ENCODE results near the gene XKRX. TPM values are rescaled to one million over a fixed set of nuclear protein-coding genes. Genes with fewer than 3 reads are reported as not detected.

Gene XKRX
- total and polyA plus RNA-seq, 2 donors (not counting 1 experiment from before 2014, with no cell fraction given) = 4.6 to 5.4 TPM

DNA sequence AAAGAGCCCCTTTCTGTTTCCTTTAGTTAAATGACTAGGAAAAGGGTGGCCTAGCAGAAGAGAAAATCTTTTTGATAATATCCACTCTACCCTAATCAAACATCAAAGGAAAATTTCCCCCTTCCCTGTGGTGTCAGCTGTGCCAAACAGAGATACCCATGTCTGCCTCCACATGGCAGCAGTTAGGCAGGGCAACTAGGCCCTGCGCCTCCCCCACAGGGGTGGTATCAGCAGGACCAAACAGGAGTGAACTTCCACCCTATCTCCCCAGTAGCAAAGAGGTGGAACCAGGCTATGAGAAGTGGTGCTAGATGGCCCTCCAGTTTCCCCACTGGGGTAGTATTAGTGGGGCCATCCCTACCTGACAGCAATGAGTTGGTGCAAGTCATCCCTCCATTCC is 19.8 kb upstream of the XKRX start:
- no peak overlapping the region for H2AFZ ChIP-seq (ENCODE audit: insufficient read depth, low read depth, low read length, poor library complexity, severe bottlenecking)
- no peak overlapping the region for H3K4me3 Mint-ChIP-seq
- H3K4me1 ChIP-seq (ENCODE audit: control insufficient read depth in 2 of 2, insufficient read depth in 2 of 2, low read length in 2 of 2) = no peaks in the 10 kb centered on the region
- intact Hi-C loops (cut with micrococcal nuclease) = no loop called here
- no CpG with 5 or more reads among the region's 1 CpG for WGBS (ENCODE audit: insufficient coverage)
- no peak for DNase-seq
- H3K36me3 ChIP-seq (replicated peaks in 1 of 2; ENCODE audit: control extremely low read depth in 1 of 2, control insufficient read depth in 1 of 2, extremely low read depth in 1 of 2, insufficient read depth in 2 of 2, low read length in 1 of 2) = no peaks in the 10 kb centered on the region
- CTCF ChIA-PET = no interaction called here
- no peaks in the 10 kb centered on the region for H3K4me1 Mint-ChIP-seq
- H3K4me2 ChIP-seq (replicated peaks; ENCODE audit: low read depth, low read length, poor library complexity, severe bottlenecking) = no peak overlapping the region
- H3K9me3 ChIP-seq (ENCODE audit: control extremely low read depth in 1 of 3, control insufficient read depth in 2 of 3, insufficient read depth in 1 of 3, low read length in 2 of 3) = no peaks in the 10 kb centered on the region
- H3K27ac Mint-ChIP-seq = no peak overlapping the region
- no peak overlapping the region for H3K9ac ChIP-seq (ENCODE audit: low read length)
- no peak for TF ChIP-seq EZH2 (IDR thresholded peaks at IDR 0.05; ENCODE audit: borderline replicate concordance, insufficient read depth, low read depth, low read length, poor library complexity, severe bottlenecking)
- TF ChIP-seq, protein P1, sequence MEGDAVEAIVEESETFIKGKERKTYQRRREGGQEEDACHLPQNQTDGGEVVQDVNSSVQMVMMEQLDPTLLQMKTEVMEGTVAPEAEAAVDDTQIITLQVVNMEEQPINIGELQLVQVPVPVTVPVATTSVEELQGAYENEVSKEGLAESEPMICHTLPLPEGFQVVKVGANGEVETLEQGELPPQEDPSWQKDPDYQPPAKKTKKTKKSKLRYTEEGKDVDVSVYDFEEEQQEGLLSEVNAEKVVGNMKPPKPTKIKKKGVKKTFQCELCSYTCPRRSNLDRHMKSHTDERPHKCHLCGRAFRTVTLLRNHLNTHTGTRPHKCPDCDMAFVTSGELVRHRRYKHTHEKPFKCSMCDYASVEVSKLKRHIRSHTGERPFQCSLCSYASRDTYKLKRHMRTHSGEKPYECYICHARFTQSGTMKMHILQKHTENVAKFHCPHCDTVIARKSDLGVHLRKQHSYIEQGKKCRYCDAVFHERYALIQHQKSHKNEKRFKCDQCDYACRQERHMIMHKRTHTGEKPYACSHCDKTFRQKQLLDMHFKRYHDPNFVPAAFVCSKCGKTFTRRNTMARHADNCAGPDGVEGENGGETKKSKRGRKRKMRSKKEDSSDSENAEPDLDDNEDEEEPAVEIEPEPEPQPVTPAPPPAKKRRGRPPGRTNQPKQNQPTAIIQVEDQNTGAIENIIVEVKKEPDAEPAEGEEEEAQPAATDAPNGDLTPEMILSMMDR (IDR thresholded peaks at IDR 0.05) = no peak
- no peak overlapping the region for H3K27ac ChIP-seq (ENCODE audit: low read length in 2 of 2)
- H3K27me3 ChIP-seq (replicated peaks in 1 of 4; ENCODE audit: control extremely low read depth in 1 of 4, control insufficient read depth in 3 of 4, insufficient read depth in 4 of 4, low read length in 3 of 4) = no peaks in the 10 kb centered on the region
- H3K79me2 ChIP-seq (ENCODE audit: control insufficient read depth, insufficient read depth, low read length) = no peaks in the 10 kb centered on the region
- POLR2A ChIA-PET = no interaction called here
- no peaks in the 10 kb centered on the region for H4K20me1 ChIP-seq (ENCODE audit: control insufficient read depth, insufficient read depth, low read length, poor library complexity, severe bottlenecking)
- ATAC-seq (ENCODE audit: low read depth) = no peak
- H3K4me3 ChIP-seq (ENCODE audit: control extremely low read depth in 1 of 5, extremely low read depth in 1 of 5, insufficient read depth in 1 of 5, low read depth in 2 of 5, low read length in 4 of 5) = no peak overlapping the region
- H3K27me3 Mint-ChIP-seq = no peaks in the 10 kb centered on the region
- H3K9me3 Mint-ChIP-seq (ENCODE audit: insufficient read depth) = no peaks in the 10 kb centered on the region

DNA sequence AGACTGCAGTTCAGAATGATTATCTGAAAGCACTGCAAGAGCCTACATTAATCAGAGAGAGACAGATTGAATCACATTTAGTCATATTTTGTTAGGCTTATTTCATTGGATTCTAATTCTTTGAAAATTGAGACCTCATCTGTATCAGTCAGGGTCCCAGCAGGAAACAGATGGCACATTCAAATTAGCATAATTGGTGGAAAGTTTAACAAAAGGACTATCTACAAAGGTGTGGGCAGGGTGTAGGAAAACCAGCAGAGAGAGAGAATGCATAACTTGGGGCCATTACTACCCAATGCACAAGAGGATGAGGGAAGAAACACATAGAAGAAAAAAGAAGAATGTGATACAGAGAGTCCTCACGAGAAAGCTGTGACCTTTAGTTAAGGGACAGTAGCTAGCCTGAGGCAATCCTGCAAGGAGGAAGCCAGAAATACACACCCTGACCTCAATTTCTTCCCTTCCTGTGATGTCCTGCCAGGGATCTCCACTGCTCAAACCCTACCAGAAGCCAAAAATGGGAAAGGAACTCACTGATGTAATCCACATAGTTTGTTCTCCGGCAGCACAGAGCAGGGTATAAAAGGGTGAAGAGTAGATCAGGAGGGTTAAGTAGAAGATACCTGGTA is 17.7 kb upstream of the XKRX start:
- intact Hi-C loops (cut with micrococcal nuclease) = no loop called here
- Histone ChIP-seq H4K20me1 (ENCODE audit: control insufficient read depth, insufficient read depth, low read length, poor library complexity, severe bottlenecking) (no peaks in the 10 kb centered on the region), H3K9ac (ENCODE audit: low read length) (no peak overlapping the region), H3K27me3 (replicated peaks in 1 of 4; ENCODE audit: control extremely low read depth in 1 of 4, control insufficient read depth in 3 of 4, insufficient read depth in 4 of 4, low read length in 3 of 4) (no peaks in the 10 kb centered on the region), H2AFZ (ENCODE audit: insufficient read depth, low read depth, low read length, poor library complexity, severe bottlenecking) (no peak overlapping the region), H3K4me2 (replicated peaks; ENCODE audit: low read depth, low read length, poor library complexity, severe bottlenecking) (no peak overlapping the region), H3K4me3 (ENCODE audit: control extremely low read depth in 1 of 5, extremely low read depth in 1 of 5, insufficient read depth in 1 of 5, low read depth in 2 of 5, low read length in 4 of 5) (no peak overlapping the region), H3K27ac (ENCODE audit: low read length in 2 of 2) (no peak overlapping the region), H3K4me1 (ENCODE audit: control insufficient read depth in 2 of 2, insufficient read depth in 2 of 2, low read length in 2 of 2) (no peaks in the 10 kb centered on the region), H3K9me3 (ENCODE audit: control extremely low read depth in 1 of 3, control insufficient read depth in 2 of 3, insufficient read depth in 1 of 3, low read length in 2 of 3) (no peaks in the 10 kb centered on the region), H3K79me2 (ENCODE audit: control insufficient read depth, insufficient read depth, low read length) (no peaks in the 10 kb centered on the region), H3K36me3 (replicated peaks in 1 of 2; ENCODE audit: control extremely low read depth in 1 of 2, control insufficient read depth in 1 of 2, extremely low read depth in 1 of 2, insufficient read depth in 2 of 2, low read length in 1 of 2) (no peaks in the 10 kb centered on the region)
- Mint-ChIP-seq H3K4me3 (no peak overlapping the region), H3K27ac (no peak overlapping the region), H3K27me3 (no peaks in the 10 kb centered on the region), H3K9me3 (ENCODE audit: insufficient read depth) (no peaks in the 10 kb centered on the region), H3K4me1 (no peaks in the 10 kb centered on the region)
- TF ChIP-seq, protein P1 (IDR thresholded peaks at IDR 0.05) = no peak
- no peak for TF ChIP-seq EZH2 (IDR thresholded peaks at IDR 0.05; ENCODE audit: borderline replicate concordance, insufficient read depth, low read depth, low read length, poor library complexity, severe bottlenecking)
- ChIA-PET CTCF (no interaction called here), POLR2A (no interaction called here)
- no peak for ATAC-seq (ENCODE audit: low read depth)
- no CpG with 5 or more reads among the region's 2 CpGs for WGBS (ENCODE audit: insufficient coverage)
- no peak for DNase-seq
